DND-41 (cell line): ENCODE measurements around the gene RBP5.

Experiments
- ATAC-seq: fragments of 200-7000 bp; cut with Tn5 transposase; 3 replicates; pipeline ENCODE4 v1.9.1; 2021; ENCODE audit warnings: low read depth; ENCODE audit not compliant: insufficient read depth
- DNase-seq: peaks from one replicate; pipeline ENCODE4 v3.0.0-alpha.2; 2020
- H2AFZ ChIP-seq: 2 replicates; pipeline ENCODE4 v1.6.0; 2012; ENCODE audit warnings: low read depth, low read length
- H3K27ac ChIP-seq: 2 replicates; pipeline ENCODE4 v1.5.1; 2012; ENCODE audit warnings: low read length, inconsistent platforms
- H3K27me3 ChIP-seq: fragments of 200-600 bp; sonication (generic); 2 replicates; pipeline ENCODE4 v1.6.0; 2012; ENCODE audit warnings: low read length, mild to moderate bottlenecking, inconsistent platforms; ENCODE audit not compliant: insufficient read depth, poor library complexity
- H3K36me3 ChIP-seq: 2 replicates; pipeline ENCODE4 v1.5.1; 2012; ENCODE audit warnings: low read length, inconsistent platforms; ENCODE audit not compliant: insufficient read depth
- H3K4me1 ChIP-seq: 2 replicates; pipeline ENCODE4 v1.5.1; 2012; ENCODE audit warnings: mild to moderate bottlenecking, low read length; ENCODE audit not compliant: insufficient read depth
- H3K4me2 ChIP-seq: 2 replicates; pipeline ENCODE4 v1.6.0; 2012; ENCODE audit warnings: mild to moderate bottlenecking, moderate library complexity, low read length, inconsistent platforms; ENCODE audit not compliant: insufficient read depth
- H3K4me3 ChIP-seq, 2 experiments: fragments of 200-600 bp in 1 of 2; shearing (Covaris generic) in 1 of 2; 2 replicates each; pipeline ENCODE4 v1.5.1; 2012 to 2016; ENCODE audit warnings: inconsistent platforms in 2 of 2, low read length in 2 of 2, mild to moderate bottlenecking in 2 of 2, low read depth in 1 of 2, moderate library complexity in 1 of 2
- H3K79me2 ChIP-seq: 2 replicates; pipeline ENCODE4 v1.6.0; 2012; ENCODE audit warnings: low read length, inconsistent platforms; ENCODE audit not compliant: insufficient read depth
- H3K9ac ChIP-seq: 2 replicates; pipeline ENCODE4 v1.6.0; 2012; ENCODE audit warnings: low read depth, mild to moderate bottlenecking, inconsistent platforms, low read length, moderate library complexity
- H3K9me3 ChIP-seq: 2 replicates; pipeline ENCODE4 v1.5.1; 2012; ENCODE audit warnings: low read length, moderate library complexity, mild to moderate bottlenecking, inconsistent platforms; ENCODE audit not compliant: insufficient read depth, severe bottlenecking
- H4K20me1 ChIP-seq: 2 replicates; pipeline ENCODE4 v1.6.0; 2012; ENCODE audit warnings: low read length; ENCODE audit not compliant: insufficient read depth
- EZH2 ChIP-seq: IDR thresholded peaks from 3 replicates; pipeline ENCODE4 v1.6.1; 2012; ENCODE audit warnings: borderline replicate concordance, low read depth, mild to moderate bottlenecking, moderate library complexity, low read length, inconsistent platforms; ENCODE audit not compliant: severe bottlenecking
- TF ChIP-seq, protein P1 (sequence below): IDR thresholded peaks from 2 replicates; pipeline ENCODE4 v1.5.1; 2012; ENCODE audit warnings: borderline replicate concordance, low read length, moderate library complexity, mild to moderate bottlenecking; ENCODE audit not compliant: poor library complexity, severe bottlenecking; ENCODE audit errors: extremely low read depth

The RBP5 gene

DNA sequence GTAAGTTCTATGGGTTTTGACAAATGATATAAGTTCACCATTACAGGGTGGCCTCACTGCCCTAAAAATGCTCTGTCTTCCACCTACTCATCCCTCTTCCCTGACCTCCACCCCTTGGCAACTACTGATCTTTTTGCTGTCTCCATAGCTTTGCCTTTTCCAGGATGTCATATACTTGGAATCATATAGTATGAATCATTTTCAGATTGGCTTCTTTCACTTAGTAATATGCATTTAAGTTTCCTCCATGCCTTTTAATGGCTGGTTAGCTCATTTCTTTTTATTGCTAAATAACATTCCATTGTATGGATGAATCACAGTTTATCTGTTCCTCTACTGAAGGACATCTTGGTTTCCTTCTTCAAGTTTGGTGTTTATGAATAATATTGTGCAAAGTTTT lies 46.8 kb upstream of the RBP5 start:
- Histone ChIP-seq H3K36me3 (no peaks in the 10 kb centered on the region), H3K9me3 (peaks cover 30% of the 10 kb centered on the region), H3K4me3 (no peak overlapping the region), H4K20me1 (no peaks in the 10 kb centered on the region), H3K27ac (no peak overlapping the region), H2AFZ (no peak overlapping the region), H3K9ac (no peak overlapping the region), H3K79me2 (no peaks in the 10 kb centered on the region), H3K27me3 (no peaks in the 10 kb centered on the region), H3K4me2 (no peak overlapping the region), H3K4me1 (no peaks in the 10 kb centered on the region)
- DNase-seq (no peak), ATAC-seq (no peak)
- no peak for TF ChIP-seq EZH2
- TF ChIP-seq, protein P1, sequence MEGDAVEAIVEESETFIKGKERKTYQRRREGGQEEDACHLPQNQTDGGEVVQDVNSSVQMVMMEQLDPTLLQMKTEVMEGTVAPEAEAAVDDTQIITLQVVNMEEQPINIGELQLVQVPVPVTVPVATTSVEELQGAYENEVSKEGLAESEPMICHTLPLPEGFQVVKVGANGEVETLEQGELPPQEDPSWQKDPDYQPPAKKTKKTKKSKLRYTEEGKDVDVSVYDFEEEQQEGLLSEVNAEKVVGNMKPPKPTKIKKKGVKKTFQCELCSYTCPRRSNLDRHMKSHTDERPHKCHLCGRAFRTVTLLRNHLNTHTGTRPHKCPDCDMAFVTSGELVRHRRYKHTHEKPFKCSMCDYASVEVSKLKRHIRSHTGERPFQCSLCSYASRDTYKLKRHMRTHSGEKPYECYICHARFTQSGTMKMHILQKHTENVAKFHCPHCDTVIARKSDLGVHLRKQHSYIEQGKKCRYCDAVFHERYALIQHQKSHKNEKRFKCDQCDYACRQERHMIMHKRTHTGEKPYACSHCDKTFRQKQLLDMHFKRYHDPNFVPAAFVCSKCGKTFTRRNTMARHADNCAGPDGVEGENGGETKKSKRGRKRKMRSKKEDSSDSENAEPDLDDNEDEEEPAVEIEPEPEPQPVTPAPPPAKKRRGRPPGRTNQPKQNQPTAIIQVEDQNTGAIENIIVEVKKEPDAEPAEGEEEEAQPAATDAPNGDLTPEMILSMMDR = no peak

DNA sequence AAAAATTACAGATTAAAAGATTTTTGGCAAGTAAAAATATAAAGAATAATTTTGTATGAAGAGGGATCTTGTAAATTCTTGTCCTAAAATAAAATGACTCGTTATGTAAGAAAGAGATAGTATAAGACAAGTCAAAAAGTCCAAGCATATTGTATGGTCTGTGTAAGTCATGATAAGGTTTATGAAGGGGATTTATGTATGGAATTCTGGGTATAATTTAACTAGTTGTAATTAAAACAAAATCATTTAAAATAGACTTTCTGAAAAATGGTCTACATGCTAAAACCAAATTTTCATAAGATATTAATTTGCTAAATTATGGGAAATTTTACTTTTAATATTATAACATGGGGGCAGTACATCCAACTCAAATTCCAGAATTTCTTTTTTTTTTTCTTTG lies 43.2 kb upstream of the RBP5 start:
- no peak overlapping the region for H3K4me2 ChIP-seq
- no peak overlapping the region for H3K27ac ChIP-seq
- H3K9me3 ChIP-seq = peaks cover 52% of the 10 kb centered on the region
- no peak for DNase-seq
- H3K4me1 ChIP-seq = no peaks in the 10 kb centered on the region
- no peaks in the 10 kb centered on the region for H3K79me2 ChIP-seq
- ATAC-seq = no peak
- H3K4me3 ChIP-seq = no peak overlapping the region
- H3K27me3 ChIP-seq = no peaks in the 10 kb centered on the region
- H4K20me1 ChIP-seq = no peaks in the 10 kb centered on the region
- no peak overlapping the region for H3K9ac ChIP-seq
- TF ChIP-seq, protein P1 = no peak
- TF ChIP-seq EZH2 = no peak
- no peaks in the 10 kb centered on the region for H3K36me3 ChIP-seq
- no peak overlapping the region for H2AFZ ChIP-seq

DNA sequence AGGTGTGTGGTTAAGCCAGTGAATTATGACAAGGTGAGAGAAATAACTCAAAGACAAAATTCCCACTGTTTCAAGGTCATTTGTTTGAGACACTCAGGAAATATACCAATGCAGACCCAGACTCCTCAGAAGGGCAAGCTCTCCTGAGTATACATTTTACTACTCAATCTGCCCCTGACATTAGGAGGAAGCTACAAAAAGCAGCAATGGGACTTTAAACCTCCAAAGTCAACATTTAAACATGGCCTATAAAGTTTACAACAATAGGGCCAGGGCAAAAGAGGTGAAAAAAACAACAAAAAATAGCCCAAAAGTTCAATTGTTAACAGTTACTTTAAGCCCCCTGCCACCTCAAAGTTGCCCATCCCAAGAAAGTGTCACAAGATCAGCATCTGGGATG lies 41.3 kb upstream of the RBP5 start:
- H3K27me3 ChIP-seq = no peaks in the 10 kb centered on the region
- ATAC-seq (no peak), DNase-seq (no peak)
- H3K9ac ChIP-seq = no peak overlapping the region
- H3K4me3 ChIP-seq = no peak overlapping the region
- no peak overlapping the region for H2AFZ ChIP-seq
- H3K27ac ChIP-seq = no peak overlapping the region
- no peaks in the 10 kb centered on the region for H3K36me3 ChIP-seq
- no peaks in the 10 kb centered on the region for H4K20me1 ChIP-seq
- H3K79me2 ChIP-seq = no peaks in the 10 kb centered on the region
- no peak overlapping the region for H3K4me2 ChIP-seq
- TF ChIP-seq EZH2 = no peak
- TF ChIP-seq, protein P1 = no peak
- no peaks in the 10 kb centered on the region for H3K4me1 ChIP-seq
- peaks cover 58% of the 10 kb centered on the region for H3K9me3 ChIP-seq

DNA sequence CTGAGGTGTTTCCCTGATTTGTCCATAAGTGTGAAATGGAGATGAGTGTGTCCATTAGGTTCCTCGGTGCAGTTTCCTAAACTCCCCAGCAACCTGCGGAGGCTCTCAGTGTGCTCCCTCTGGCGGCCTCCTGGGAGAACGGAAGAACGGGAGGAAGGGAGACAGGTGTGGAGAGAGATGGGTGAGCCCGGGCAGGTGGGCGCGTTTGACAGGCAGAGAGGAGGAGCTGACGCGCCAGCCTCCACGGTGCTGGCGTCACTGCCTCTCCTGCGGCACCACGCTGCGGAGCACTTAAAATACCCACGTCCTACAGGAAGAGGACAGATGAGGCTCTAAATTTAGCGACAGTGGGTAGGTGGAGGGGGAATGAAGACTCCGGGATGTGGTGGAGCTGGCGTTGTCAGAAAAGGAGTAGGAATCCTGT lies 34.0 kb upstream of the RBP5 start:
- Histone ChIP-seq H3K27me3 (no peaks in the 10 kb centered on the region), H3K79me2 (no peaks in the 10 kb centered on the region), H3K9ac (no peak overlapping the region), H3K4me3 (no peak overlapping the region), H3K9me3 (peaks cover 9% of the 10 kb centered on the region), H3K4me1 (no peaks in the 10 kb centered on the region), H3K27ac (no peak overlapping the region), H4K20me1 (no peaks in the 10 kb centered on the region), H3K4me2 (no peak overlapping the region), H2AFZ (no peak overlapping the region), H3K36me3 (no peaks in the 10 kb centered on the region)
- DNase-seq (no peak), ATAC-seq (no peak)
- TF ChIP-seq EZH2 = no peak
- TF ChIP-seq, protein P1 = peak; percentile 9
